VCaP (cell line): ENCODE measurements around the gene ERP29.
"Not testable (repeated sequence)": the region's sequence is repeated elsewhere in the genome, so short reads cannot be mapped to it uniquely, and the experiment has no call there.

Source experiments
- H3K27ac ChIP-seq: fragments of 450-650 bp; 2 replicates; pipeline ENCODE4 v1.5.1; 2017
- TF ChIP-seq, protein P1 (sequence below): fragments of 450-650 bp; conservative IDR thresholded peaks from 2 replicates; pipeline ENCODE4 v1.5.1; 2017; ENCODE audit warnings: mild to moderate bottlenecking, moderate library complexity

The ERP29 gene

DNA sequence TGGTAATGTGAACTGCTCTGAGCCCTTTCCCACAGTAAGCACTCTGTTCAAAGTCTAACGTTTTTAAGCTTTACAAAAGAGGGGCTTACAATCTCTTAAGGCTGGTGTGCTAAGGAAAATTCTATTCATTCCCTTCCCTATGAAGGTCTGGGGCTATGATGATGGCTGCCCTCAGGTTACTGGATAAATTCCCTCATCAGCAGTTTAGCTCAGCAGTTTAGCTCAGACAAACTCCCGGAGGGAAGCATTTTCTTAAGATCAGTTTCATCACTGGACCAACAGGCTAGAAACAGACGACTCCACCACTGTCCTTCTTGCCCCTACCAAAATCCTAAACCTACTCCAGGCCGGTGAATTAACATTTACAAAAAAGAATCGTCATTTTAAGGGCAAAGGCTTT, 19.1 kb downstream of the ERP29 start:
- TF ChIP-seq, protein P1, sequence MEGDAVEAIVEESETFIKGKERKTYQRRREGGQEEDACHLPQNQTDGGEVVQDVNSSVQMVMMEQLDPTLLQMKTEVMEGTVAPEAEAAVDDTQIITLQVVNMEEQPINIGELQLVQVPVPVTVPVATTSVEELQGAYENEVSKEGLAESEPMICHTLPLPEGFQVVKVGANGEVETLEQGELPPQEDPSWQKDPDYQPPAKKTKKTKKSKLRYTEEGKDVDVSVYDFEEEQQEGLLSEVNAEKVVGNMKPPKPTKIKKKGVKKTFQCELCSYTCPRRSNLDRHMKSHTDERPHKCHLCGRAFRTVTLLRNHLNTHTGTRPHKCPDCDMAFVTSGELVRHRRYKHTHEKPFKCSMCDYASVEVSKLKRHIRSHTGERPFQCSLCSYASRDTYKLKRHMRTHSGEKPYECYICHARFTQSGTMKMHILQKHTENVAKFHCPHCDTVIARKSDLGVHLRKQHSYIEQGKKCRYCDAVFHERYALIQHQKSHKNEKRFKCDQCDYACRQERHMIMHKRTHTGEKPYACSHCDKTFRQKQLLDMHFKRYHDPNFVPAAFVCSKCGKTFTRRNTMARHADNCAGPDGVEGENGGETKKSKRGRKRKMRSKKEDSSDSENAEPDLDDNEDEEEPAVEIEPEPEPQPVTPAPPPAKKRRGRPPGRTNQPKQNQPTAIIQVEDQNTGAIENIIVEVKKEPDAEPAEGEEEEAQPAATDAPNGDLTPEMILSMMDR, result no peak
- no peak overlapping the region for H3K27ac ChIP-seq

DNA sequence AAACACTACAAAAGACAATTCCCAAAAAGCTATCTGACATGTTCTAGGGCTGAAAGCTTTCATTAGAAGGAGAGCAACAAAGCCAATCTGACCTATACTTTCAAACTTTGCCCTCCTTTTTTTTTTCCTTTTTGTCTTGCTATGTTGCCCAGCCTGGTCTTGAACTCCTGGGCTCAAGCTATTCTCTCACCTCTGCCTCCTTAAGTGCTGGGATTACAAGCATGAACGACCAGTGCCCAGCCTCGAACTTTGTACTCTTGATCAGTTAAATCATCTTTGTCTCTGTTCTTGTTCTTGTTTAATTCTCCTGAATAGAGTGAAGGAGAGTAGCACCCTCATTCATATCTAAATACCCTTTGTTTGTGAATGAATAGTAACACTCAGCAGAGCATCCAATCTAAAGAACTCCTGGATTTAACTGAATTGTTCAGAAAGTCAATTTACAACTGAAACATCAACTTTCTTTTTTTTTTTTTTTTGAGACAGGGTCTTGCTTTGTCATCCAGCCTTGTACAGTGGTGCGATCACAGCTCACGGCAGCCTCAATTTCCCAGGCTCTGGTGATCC, 22.1 kb downstream of the ERP29 start:
- TF ChIP-seq, protein P1, result no peak
- H3K27ac ChIP-seq, result no peak overlapping the region

DNA sequence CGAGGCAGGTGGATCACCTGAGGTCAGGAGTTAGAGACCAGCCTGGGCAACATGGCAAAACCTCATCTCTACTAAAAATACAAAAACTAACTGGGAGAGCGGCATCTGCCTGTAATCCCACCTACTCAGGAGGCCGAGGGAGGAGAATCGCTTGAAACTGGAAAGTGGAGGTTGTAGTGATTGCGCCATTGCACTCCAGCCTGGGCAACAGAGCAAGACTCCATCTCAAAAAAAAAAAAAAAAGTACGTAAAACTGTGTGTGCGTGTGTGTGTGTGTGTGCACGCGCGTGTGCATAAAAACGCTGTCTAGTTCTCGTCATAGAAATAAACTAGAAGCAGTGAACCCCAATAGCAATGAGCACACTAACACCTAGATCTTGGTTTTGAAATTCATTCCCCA, 23.4 kb downstream of the ERP29 start:
- H3K27ac ChIP-seq, result not testable (repeated sequence)

DNA sequence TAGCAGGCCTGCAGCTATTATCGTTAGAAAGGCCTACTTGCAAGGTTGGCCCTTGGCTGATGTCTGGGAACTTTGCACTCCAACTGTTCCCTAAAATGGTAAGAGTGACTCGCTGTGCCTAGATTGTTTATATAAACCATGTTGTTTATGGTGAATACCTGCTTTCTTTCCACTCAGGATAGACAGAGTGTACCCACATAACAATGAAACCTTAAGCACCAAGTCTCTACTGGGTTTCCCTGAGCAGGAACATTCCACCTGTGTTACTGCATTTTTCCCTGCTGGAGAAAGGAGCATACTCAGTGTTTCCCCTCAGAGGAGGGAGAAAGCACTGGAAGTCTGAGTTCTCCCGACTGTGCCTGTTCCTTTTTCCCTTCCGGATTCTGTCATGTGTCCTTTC, 32.8 kb downstream of the ERP29 start:
- no peak overlapping the region for H3K27ac ChIP-seq
- TF ChIP-seq, protein P1, result no peak

DNA sequence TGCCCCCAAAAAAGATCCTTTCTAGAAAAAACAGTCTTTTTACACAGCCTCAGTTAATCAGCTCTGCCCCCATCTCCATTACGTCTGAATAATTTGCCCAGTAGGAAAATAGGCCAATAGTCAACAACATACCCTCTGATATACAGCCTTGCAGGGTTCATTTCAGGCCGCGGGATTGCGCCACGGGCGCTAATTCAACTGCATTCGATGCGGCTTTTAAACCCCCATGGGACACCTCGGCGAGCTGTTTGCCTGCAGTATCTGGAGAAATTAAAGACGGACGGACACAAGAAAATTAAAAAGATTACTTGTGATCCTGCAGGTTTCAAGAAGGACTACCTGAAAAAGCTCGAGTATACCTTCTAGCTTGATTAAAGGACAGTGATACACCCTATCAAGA, 36.1 kb downstream of the ERP29 start:
- TF ChIP-seq, protein P1, result no peak
- no peak overlapping the region for H3K27ac ChIP-seq

DNA sequence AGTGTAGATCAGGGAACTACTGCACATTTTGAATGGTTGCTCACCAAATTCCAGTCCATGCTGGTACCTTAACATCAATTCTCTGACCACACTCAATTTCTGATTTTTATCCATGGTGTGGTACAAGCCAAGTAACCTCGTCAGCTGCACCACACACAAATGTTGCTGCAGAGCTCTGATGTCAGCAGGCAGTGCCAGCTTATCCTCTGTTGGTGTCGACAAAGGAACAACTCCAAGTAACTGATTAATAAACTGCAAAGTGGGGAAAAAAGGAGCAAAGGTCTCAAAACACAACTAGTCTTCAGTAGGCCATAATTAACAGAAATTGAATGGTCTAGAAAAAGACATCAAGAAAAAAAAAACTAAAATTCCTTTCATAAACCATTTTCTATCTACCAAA, 47.9 kb downstream of the ERP29 start:
- TF ChIP-seq, protein P1, result no peak
- H3K27ac ChIP-seq, result no peak overlapping the region

DNA sequence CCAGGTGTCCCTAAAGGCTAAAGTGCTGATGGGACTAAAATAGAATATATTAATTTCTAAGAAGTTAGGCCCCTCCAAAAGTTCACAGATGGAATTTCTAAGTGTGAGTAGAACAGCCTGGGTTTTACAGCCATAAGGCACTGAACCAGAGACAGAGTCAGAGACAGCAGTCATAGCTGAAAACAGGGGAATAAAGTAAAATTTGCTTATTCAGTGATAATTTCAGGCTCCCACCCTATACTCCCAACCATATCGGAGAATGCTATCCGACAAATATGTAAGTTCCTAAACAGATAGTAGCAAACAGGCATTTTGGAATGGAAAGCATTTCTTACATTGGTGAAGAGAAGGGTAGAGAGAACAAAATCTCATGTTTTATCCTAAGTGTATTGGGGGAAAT, 50.0 kb downstream of the ERP29 start:
- TF ChIP-seq, protein P1, result no peak
- no peak overlapping the region for H3K27ac ChIP-seq

DNA sequence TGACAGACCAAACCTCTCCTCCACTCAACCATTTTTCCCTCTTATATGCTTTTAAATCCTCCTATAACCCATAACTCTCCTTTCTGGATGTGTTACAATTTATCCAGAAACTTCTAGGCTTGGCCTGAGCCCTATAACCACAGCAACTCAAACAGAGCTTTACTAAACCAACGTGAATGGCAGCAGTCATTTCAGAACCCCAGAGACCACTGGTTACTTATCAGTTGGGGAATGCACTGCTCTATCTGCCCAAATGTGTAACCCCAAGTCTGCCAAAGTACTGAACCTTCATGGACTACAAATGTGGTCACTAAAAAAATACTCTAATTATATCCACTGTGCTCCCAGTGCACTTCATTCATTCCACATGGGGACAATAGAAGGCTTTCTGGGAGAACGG, 53.3 kb downstream of the ERP29 start:
- TF ChIP-seq, protein P1, result no peak
- H3K27ac ChIP-seq, result no peak overlapping the region
